Measurements from ENCODE around the gene SH3GL2.

The SH3GL2 gene

DNA sequence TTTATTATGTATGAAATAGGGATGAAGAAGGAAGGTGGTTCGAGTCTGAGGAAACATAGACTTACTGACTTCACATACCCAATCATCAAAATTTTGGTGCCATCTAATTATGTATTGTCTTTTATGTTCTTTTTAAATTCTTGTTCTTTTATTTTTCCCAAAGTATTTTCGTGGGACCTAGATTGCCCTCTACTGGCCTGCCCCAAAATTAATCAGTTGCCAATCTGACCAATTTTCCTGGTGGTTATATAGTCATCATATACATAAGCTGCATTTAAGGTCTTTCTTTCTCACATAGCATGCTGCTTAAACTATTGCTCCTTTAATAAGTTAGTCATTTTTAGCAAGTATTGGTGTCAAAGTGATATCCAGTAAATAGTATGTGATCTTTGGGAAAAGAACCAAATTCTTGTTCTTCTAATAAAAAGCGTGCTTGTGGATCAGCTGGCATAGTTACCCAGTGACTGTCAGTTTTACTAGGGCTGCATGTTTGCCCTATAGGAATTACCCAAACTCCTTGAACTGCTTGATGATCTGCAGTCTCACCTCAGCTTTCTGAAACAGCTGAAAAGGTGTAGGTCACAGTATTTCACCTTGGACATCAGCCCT, 223.5 kb downstream of the SH3GL2 start:
- Histone ChIP-seq H3K4me1 (ENCODE audit: control insufficient read depth, insufficient read depth, low read length) (no peaks in the 10 kb centered on the region), H3K27me3 (ENCODE audit: control insufficient read depth, insufficient read depth, low read length) (no peaks in the 10 kb centered on the region), H3K9ac (ENCODE audit: low read length) (no peak overlapping the region), H3K27ac (ENCODE audit: low read depth, low read length) (no peak overlapping the region), H3K4me3 (ENCODE audit: low read depth, low read length) (no peak overlapping the region), H3K36me3 (ENCODE audit: control insufficient read depth, insufficient read depth, low read length) (no peaks in the 10 kb centered on the region), H3K9me3 (ENCODE audit: control insufficient read depth, insufficient read depth, low read depth, low read length) (no peaks in the 10 kb centered on the region)

- Histone ChIP-seq H3K9me3 (ENCODE audit: control insufficient read depth, insufficient read depth, low read depth, low read length) (no peaks in the 10 kb centered on the region), H3K27ac (ENCODE audit: low read depth, low read length) (no peak overlapping the region), H3K36me3 (ENCODE audit: control insufficient read depth, insufficient read depth, low read length) (no peaks in the 10 kb centered on the region), H3K9ac (ENCODE audit: low read length) (no peak overlapping the region), H3K27me3 (ENCODE audit: control insufficient read depth, insufficient read depth, low read length) (peaks cover 3% of the 10 kb centered on the region; the same call in 1 of the 2 replicates), H3K4me3 (ENCODE audit: low read depth, low read length) (no peak overlapping the region), H3K4me1 (ENCODE audit: control insufficient read depth, insufficient read depth, low read length) (no peaks in the 10 kb centered on the region)
These were observed 228.9 kb downstream of the SH3GL2 start for GRCh38 chr9:17807613-17808282.

DNA sequence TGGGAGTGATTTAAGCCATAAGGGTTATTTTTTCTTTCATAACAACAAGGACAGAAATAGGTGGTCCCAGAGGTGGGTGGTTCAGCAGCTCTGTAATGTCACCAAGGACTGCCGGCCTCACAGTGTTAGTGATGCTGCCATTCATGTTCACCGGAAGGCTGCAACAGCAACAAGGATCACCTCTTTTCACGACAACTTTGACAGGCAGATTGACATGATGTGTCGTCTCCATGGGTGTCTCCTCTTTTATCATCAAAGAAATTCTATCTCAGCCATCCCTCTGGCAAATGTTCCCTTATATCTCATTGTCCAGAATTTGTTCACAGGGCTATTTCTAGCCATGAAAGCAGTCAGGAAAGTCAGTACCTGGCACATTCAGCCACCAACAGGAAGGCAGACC, 231.5 kb downstream of the SH3GL2 start:
- Histone ChIP-seq H3K9me3 (ENCODE audit: control insufficient read depth, insufficient read depth, low read depth, low read length) (no peaks in the 10 kb centered on the region), H3K36me3 (ENCODE audit: control insufficient read depth, insufficient read depth, low read length) (no peaks in the 10 kb centered on the region), H3K9ac (ENCODE audit: low read length) (no peak overlapping the region), H3K27ac (ENCODE audit: low read depth, low read length) (no peak overlapping the region), H3K27me3 (ENCODE audit: control insufficient read depth, insufficient read depth, low read length) (peaks cover 3% of the 10 kb centered on the region; the same call in 1 of the 2 replicates), H3K4me3 (ENCODE audit: low read depth, low read length) (no peak overlapping the region), H3K4me1 (ENCODE audit: control insufficient read depth, insufficient read depth, low read length) (no peaks in the 10 kb centered on the region)

DNA sequence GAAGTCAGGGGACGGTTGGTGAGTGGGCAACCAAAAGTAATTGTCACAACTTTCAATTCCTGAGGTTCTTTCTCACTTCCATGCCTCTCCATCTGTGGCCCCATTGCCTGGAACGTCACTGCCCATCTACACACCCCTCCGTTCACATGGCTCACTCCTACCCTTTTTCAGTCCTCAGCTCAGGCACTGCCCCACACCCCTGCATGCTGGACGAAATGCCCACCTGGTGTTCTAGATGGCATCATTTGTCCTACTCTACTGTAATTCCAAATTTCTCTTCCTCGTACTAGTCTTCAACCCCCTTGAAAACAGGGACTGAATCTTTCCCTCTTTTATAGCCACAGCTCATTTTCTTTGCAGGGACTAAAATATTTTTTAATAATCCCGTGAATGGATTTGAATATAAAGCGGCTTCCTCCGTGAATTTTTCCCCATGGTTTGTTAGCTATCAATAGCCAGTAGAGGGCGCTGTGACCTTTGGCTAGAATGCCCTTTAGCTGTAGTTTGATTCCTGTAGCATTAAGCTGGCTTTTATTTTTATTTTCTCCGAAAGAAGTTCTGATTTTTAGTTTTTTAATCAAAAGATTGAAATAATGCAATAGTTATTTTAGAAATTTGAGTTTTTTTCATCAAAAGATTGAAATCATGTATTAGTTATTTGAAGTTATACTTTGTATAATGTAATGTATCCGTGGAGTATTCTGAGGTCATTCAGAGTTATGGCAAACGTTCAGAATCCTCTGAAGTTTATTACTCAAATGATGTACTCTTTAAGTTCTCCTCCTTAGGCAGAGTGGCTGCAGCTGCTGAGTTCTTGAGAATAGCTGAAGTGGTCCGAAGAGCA, 232.1 kb downstream of the SH3GL2 start:
- Histone ChIP-seq H3K4me3 (ENCODE audit: low read depth, low read length) (peak overlapping the region; percentile 11; the same call in 1 of the 2 replicates), H3K9me3 (ENCODE audit: control insufficient read depth, insufficient read depth, low read depth, low read length) (no peaks in the 10 kb centered on the region), H3K9ac (ENCODE audit: low read length) (no peak overlapping the region)

GRCh38 chr9:17813798-17814197, 234.9 kb downstream of the SH3GL2 start:
- H3K4me1 ChIP-seq (ENCODE audit: control insufficient read depth, insufficient read depth, low read length), result no peaks in the 10 kb centered on the region
- H3K27me3 ChIP-seq (ENCODE audit: control insufficient read depth, insufficient read depth, low read length), result peaks cover 3% of the 10 kb centered on the region; the same call in 1 of the 2 replicates
- H3K27ac ChIP-seq (ENCODE audit: low read depth, low read length), result no peak overlapping the region
- H3K4me3 ChIP-seq (ENCODE audit: low read depth, low read length), result no peak overlapping the region
- H3K36me3 ChIP-seq (ENCODE audit: control insufficient read depth, insufficient read depth, low read length), result no peaks in the 10 kb centered on the region
- no peak overlapping the region for H3K9ac ChIP-seq (ENCODE audit: low read length)
- no peaks in the 10 kb centered on the region for H3K9me3 ChIP-seq (ENCODE audit: control insufficient read depth, insufficient read depth, low read depth, low read length)

More for the DNA sequence above, 232.1 kb downstream of the SH3GL2 start:
- Histone ChIP-seq H3K36me3 (ENCODE audit: control insufficient read depth, insufficient read depth, low read length) (no peaks in the 10 kb centered on the region), H3K27me3 (ENCODE audit: control insufficient read depth, insufficient read depth, low read length) (peaks cover 3% of the 10 kb centered on the region; the same call in 1 of the 2 replicates), H3K27ac (ENCODE audit: low read depth, low read length) (no peak overlapping the region), H3K4me1 (ENCODE audit: control insufficient read depth, insufficient read depth, low read length) (no peaks in the 10 kb centered on the region)

DNA sequence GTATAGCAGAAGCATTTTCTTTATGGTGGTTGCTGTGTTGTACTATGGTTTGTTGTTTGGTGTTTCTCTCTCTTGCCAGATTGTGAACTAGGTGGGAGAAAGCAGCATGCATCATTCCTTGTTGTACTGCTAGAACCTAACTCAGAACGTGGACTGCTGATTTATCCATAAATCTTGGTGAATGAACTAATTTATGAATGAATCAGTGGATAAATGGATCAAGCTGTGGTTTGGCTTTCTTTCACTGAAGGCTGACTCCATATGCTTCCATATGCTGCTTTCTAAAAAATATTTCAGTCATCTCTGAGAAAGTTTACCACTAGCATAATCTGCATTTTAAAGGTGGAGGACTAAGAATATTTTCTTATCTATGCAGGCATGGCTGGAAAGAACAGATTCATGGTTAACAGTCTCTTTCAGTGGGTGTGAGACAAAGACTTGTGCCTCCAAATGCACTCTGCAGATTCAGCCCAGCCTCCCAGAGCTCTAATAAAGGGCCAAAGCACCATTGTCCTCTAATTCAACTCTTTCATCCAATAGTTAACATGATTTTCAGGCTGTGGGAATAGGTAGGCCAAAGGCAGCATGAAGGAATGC, 237.7 kb downstream of the SH3GL2 start:
- H3K27me3 ChIP-seq (ENCODE audit: control insufficient read depth, insufficient read depth, low read length), result no peaks in the 10 kb centered on the region; the same call in 1 of the 2 replicates
- no peak overlapping the region for H3K4me3 ChIP-seq (ENCODE audit: low read depth, low read length)
- H3K4me1 ChIP-seq (ENCODE audit: control insufficient read depth, insufficient read depth, low read length), result no peaks in the 10 kb centered on the region
- no peaks in the 10 kb centered on the region for H3K9me3 ChIP-seq (ENCODE audit: control insufficient read depth, insufficient read depth, low read depth, low read length)
- no peaks in the 10 kb centered on the region for H3K36me3 ChIP-seq (ENCODE audit: control insufficient read depth, insufficient read depth, low read length)
- no peak overlapping the region for H3K27ac ChIP-seq (ENCODE audit: low read depth, low read length)
- H3K9ac ChIP-seq (ENCODE audit: low read length), result no peak overlapping the region

DNA sequence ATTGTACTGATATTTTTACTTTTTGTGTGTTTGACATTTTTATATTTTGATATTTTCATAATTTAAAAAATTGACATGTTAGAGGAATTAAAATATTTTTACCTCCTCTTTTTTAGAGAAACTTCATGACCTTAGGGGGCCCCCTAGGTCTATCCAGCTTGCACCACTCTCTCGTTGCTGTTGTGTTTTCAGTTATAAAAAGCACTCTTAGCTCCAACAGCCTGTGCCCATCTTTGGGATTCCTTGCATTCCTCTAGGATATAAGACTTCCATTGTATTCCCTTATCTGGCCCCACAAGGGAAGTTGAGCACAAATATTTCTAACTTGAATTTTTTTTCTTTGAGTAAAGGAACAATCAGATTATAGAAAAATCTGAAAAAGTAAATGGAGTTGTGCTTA, 245.3 kb downstream of the SH3GL2 start:
- H3K27ac ChIP-seq (ENCODE audit: low read depth, low read length), result no peak overlapping the region
- 0 out of 2 replicates have a peak, but pooled peaks cover 3% of the 10 kb centered on the region for H3K9me3 ChIP-seq (ENCODE audit: control insufficient read depth, insufficient read depth, low read depth, low read length)
- no peaks in the 10 kb centered on the region for H3K36me3 ChIP-seq (ENCODE audit: control insufficient read depth, insufficient read depth, low read length)
- H3K27me3 ChIP-seq (ENCODE audit: control insufficient read depth, insufficient read depth, low read length), result no peaks in the 10 kb centered on the region
- peaks cover 3% of the 10 kb centered on the region; the same call in 1 of the 2 replicates for H3K4me1 ChIP-seq (ENCODE audit: control insufficient read depth, insufficient read depth, low read length)
- H3K4me3 ChIP-seq (ENCODE audit: low read depth, low read length), result no peak overlapping the region
- no peak overlapping the region for H3K9ac ChIP-seq (ENCODE audit: low read length)

- Histone ChIP-seq H3K27ac (ENCODE audit: low read depth, low read length) (no peak overlapping the region), H3K4me1 (ENCODE audit: control insufficient read depth, insufficient read depth, low read length) (peaks cover 5% of the 10 kb centered on the region), H3K36me3 (ENCODE audit: control insufficient read depth, insufficient read depth, low read length) (no peaks in the 10 kb centered on the region), H3K9me3 (ENCODE audit: control insufficient read depth, insufficient read depth, low read depth, low read length) (0 out of 2 replicates have a peak, but pooled peaks cover 3% of the 10 kb centered on the region), H3K9ac (ENCODE audit: low read length) (no peak overlapping the region), H3K27me3 (ENCODE audit: control insufficient read depth, insufficient read depth, low read length) (no peaks in the 10 kb centered on the region), H3K4me3 (ENCODE audit: low read depth, low read length) (no peak overlapping the region)
These were observed 245.9 kb downstream of the SH3GL2 start for GRCh38 chr9:17824616-17825264.

- no peak overlapping the region for H3K27ac ChIP-seq (ENCODE audit: low read depth, low read length)
These were observed 246.4 kb downstream of the SH3GL2 start for GRCh38 chr9:17825265-17825659.

GRCh38 chr9:17829064-17829463, 250.2 kb downstream of the SH3GL2 start:
- no peaks in the 10 kb centered on the region for H3K27me3 ChIP-seq (ENCODE audit: control insufficient read depth, insufficient read depth, low read length)
- no peak overlapping the region for H3K27ac ChIP-seq (ENCODE audit: low read depth, low read length)
- H3K9me3 ChIP-seq (ENCODE audit: control insufficient read depth, insufficient read depth, low read depth, low read length), result 0 out of 2 replicates have a peak, but pooled peaks cover 3% of the 10 kb centered on the region
- H3K4me1 ChIP-seq (ENCODE audit: control insufficient read depth, insufficient read depth, low read length), result peaks cover 13% of the 10 kb centered on the region
- no peaks in the 10 kb centered on the region for H3K36me3 ChIP-seq (ENCODE audit: control insufficient read depth, insufficient read depth, low read length)
- no peak overlapping the region for H3K9ac ChIP-seq (ENCODE audit: low read length)
- H3K4me3 ChIP-seq (ENCODE audit: low read depth, low read length), result no peak overlapping the region

More at GRCh38 chr9:17825265-17825659, 246.4 kb downstream of the SH3GL2 start:
- no peaks in the 10 kb centered on the region for H3K36me3 ChIP-seq (ENCODE audit: control insufficient read depth, insufficient read depth, low read length)
- H3K27me3 ChIP-seq (ENCODE audit: control insufficient read depth, insufficient read depth, low read length), result no peaks in the 10 kb centered on the region
- H3K4me3 ChIP-seq (ENCODE audit: low read depth, low read length), result no peak overlapping the region
- no peak overlapping the region for H3K9ac ChIP-seq (ENCODE audit: low read length)
- H3K4me1 ChIP-seq (ENCODE audit: control insufficient read depth, insufficient read depth, low read length), result peaks cover 10% of the 10 kb centered on the region
- H3K9me3 ChIP-seq (ENCODE audit: control insufficient read depth, insufficient read depth, low read depth, low read length), result 0 out of 2 replicates have a peak, but pooled peaks cover 3% of the 10 kb centered on the region
